BE2C (cell line): ENCODE measurements around the gene CDH23.
A peak's percentile ranks its signal among the peaks of the same experiment; 100 is the strongest.

Experiments used
- DNase-seq: peaks from one replicate; pipeline ENCODE4 v3.0.0-alpha.2; 2020
- H3K27me3 ChIP-seq: fragments of 250-450 bp; sonication (Bioruptor Pico); 2 replicates; pipeline ENCODE4 v1.5.1; 2020; ENCODE audit warnings: mild to moderate bottlenecking
- H3K36me3 ChIP-seq: fragments of 250-450 bp; sonication (Bioruptor Pico); 2 replicates; pipeline ENCODE4 v1.5.1; 2020; ENCODE audit warnings: mild to moderate bottlenecking
- H3K4me1 ChIP-seq: fragments of 250-450 bp; sonication (Bioruptor Pico); 2 replicates; pipeline ENCODE4 v1.5.1; 2020
- H3K4me3 ChIP-seq: 2 replicates; pipeline ENCODE4 v1.5.1; 2011; ENCODE audit warnings: low read depth, low read length
- H3K9me3 ChIP-seq: fragments of 250-450 bp; sonication (Bioruptor Pico); 2 replicates; pipeline ENCODE4 v1.5.1; 2020
- TF ChIP-seq, protein P1 (sequence below): IDR thresholded peaks from 2 replicates; pipeline ENCODE4 v1.5.1; 2012; ENCODE audit warnings: mild to moderate bottlenecking, low read depth, low read length

Gene CDH23

GRCh38 chr10:71701496-71702132 is 304.9 kb downstream of the CDH23 start:
- TF ChIP-seq, protein P1, sequence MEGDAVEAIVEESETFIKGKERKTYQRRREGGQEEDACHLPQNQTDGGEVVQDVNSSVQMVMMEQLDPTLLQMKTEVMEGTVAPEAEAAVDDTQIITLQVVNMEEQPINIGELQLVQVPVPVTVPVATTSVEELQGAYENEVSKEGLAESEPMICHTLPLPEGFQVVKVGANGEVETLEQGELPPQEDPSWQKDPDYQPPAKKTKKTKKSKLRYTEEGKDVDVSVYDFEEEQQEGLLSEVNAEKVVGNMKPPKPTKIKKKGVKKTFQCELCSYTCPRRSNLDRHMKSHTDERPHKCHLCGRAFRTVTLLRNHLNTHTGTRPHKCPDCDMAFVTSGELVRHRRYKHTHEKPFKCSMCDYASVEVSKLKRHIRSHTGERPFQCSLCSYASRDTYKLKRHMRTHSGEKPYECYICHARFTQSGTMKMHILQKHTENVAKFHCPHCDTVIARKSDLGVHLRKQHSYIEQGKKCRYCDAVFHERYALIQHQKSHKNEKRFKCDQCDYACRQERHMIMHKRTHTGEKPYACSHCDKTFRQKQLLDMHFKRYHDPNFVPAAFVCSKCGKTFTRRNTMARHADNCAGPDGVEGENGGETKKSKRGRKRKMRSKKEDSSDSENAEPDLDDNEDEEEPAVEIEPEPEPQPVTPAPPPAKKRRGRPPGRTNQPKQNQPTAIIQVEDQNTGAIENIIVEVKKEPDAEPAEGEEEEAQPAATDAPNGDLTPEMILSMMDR: no peak
- Histone ChIP-seq H3K27me3 (no peaks in the 10 kb centered on the region), H3K36me3 (no peaks in the 10 kb centered on the region), H3K4me1 (no peaks in the 10 kb centered on the region; the same call in 1 of the 2 replicates), H3K4me3 (no peak overlapping the region), H3K9me3 (no peaks in the 10 kb centered on the region)
- DNase-seq: no peak

GRCh38 chr10:71703577-71703976 is 306.9 kb downstream of the CDH23 start:
- Histone ChIP-seq H3K4me1 (no peaks in the 10 kb centered on the region; the same call in 1 of the 2 replicates), H3K9me3 (no peaks in the 10 kb centered on the region), H3K4me3 (no peak overlapping the region), H3K36me3 (no peaks in the 10 kb centered on the region), H3K27me3 (no peaks in the 10 kb centered on the region)
- TF ChIP-seq, protein P1: no peak
- DNase-seq: no peak

- Histone ChIP-seq H3K9me3 (no peaks in the 10 kb centered on the region), H3K36me3 (no peaks in the 10 kb centered on the region), H3K4me3 (no peak overlapping the region), H3K27me3 (no peaks in the 10 kb centered on the region), H3K4me1 (no peaks in the 10 kb centered on the region; the same call in 1 of the 2 replicates)
- no peak for DNase-seq
- TF ChIP-seq, protein P1: no peak
These were observed 308.1 kb downstream of the CDH23 start for GRCh38 chr10:71704816-71705215.

DNA sequence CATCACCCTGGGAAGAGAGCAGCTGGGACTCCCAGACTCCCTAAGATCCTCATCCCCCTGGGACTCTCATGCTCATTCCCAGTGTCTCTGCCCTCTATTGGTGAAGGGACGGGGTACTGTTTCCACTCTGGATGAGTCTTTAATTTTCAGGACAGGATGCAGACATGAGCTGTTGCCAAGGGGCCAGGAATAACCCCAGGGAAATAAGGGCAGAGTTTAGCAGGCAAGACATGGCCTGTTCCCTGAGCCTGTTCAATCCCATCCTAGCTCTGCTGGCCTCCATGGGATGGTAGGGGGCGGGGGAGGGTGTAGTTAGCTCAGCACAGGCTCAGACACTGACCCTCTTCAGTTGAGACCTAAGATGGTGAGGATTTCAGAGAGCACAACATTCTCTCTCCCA is 308.9 kb downstream of the CDH23 start:
- H3K4me3 ChIP-seq: no peak overlapping the region
- DNase-seq: no peak
- no peaks in the 10 kb centered on the region for H3K9me3 ChIP-seq
- H3K36me3 ChIP-seq: no peaks in the 10 kb centered on the region
- H3K27me3 ChIP-seq: no peaks in the 10 kb centered on the region
- H3K4me1 ChIP-seq: no peaks in the 10 kb centered on the region; the same call in 1 of the 2 replicates
- TF ChIP-seq, protein P1: no peak

DNA sequence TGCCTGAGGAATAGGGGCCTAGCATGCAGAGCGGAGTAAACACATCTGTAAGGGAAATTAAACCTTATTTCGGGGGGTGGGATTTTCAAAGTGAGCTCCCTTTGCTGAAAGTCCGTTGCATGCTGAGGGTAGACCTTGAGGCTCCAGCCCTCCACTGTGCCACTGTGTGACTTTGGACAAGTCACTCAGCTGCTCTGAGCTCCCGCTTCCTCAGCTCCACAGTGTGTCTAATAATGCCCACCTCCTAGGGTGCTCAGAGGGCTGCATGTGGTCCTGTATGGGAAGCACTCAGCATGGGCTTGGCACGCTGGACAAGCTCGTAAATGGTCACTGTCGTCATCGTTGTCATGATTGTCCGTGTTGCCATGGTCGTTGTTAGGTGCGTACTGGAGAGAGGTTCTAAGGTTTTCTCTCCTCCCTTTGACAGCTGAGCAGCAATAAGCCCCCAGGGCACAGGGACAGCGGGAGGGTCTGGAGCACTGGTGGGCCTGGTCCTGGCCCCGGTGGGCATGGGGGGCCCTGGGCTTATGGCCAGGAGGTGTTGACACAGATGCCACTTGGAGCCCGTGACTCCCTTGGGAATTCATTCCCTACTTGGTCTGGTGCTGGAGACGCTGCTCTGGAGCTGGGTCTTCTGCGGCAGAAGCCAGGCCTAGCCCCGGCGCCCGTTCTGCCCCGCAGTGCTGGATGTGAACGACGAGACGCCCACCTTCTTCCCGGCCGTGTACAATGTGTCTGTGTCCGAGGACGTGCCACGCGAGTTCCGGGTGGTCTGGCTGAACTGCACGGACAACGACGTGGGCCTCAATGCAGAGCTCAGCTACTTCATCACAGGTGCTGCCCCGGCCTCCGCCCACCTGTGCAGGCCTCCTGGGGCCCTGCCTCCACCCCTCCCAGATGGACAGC is 309.7 kb downstream of the CDH23 start:
- no peaks in the 10 kb centered on the region for H3K9me3 ChIP-seq
- no peak overlapping the region for H3K4me3 ChIP-seq
- DNase-seq: peak; percentile 54
- no peaks in the 10 kb centered on the region; the same call in 1 of the 2 replicates for H3K4me1 ChIP-seq
- no peaks in the 10 kb centered on the region for H3K27me3 ChIP-seq
- no peaks in the 10 kb centered on the region for H3K36me3 ChIP-seq
- TF ChIP-seq, protein P1: no peak
